NCI-H2107 treated with DMSO at 0.1 percent for 48 hours (cell line): ENCODE data around the gene TAF3.

ENCODE experiments used
- DNase-seq: peaks from one replicate; lab custom pipeline; 2025; ENCODE audit not compliant: unreplicated experiment; lab: John Stamatoyannopoulos, UW

The TAF3 gene

DNA sequence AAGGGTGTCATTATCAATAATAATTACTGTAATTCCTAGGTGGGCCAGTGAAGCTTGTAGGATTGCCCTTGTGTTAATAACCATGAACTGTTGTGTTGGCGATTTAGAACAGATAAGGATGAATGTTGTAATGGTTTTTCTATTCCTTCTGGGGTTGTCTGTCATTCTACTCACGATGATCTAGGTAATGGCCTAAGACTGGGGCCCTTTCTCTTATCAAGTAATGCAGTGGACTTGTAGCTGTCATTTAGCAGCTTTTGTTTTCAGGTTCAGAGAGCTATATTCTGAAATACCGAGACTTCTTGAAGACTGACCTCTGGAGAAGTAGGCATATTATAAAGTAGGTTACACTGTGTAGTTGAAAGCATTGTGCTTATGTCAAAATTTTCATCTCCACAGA is 110.2 kb downstream of the TAF3 start:
- DNase-seq: no peak

DNA sequence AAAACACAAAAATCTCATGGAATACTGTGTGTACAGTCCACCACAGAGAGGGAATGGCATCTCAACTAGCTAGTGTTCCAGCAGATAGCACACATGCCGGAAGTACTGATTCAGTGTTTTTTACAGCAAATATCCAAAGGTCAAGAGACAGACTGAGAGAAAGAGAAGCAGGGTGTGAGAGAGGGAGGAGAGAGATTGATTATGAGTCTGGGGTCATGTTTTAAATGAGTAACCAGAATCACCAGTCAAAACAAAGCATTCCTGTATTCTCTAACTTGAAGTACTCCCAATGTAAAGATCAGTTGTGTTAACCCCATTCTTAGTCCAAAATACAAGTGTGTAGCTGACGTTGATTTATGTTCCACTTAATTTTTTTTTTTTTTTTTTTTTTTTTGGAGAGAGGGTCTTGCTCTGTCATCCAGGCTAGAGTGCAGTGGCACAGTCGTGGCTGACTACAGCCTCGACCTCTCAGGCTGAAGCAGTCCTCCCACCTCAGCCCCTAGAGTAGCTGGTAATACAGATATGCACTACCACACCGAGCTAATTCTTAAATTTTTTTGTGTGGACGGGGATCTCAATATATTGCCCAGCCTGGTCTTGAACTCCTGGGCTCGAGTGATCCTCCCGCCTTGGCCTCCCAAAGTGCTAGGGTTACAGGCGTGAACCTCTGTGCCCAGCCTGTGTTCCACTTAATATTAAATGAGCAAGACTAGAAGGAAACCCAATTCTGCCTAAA is 114.2 kb downstream of the TAF3 start:
- DNase-seq: no peak

DNA sequence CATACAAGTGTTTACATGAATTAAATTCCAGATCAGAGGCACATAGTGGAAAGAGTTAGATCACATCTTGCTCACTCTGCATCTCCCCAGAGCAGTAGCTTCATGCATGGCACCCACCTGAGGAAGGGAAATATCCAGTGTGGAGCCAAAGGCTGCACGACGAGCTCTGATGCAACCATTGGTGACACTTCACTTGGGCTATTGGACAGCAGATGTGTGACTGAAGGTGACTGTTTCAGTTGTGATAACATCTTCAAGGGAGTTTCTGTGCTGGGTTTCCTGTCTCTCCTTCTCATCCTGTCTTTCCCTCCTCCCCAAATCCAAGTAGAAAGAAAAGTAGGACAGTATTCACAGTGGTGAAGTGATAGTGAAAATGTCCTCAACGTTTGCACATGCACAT is 115.0 kb downstream of the TAF3 start:
- DNase-seq: no peak

DNA sequence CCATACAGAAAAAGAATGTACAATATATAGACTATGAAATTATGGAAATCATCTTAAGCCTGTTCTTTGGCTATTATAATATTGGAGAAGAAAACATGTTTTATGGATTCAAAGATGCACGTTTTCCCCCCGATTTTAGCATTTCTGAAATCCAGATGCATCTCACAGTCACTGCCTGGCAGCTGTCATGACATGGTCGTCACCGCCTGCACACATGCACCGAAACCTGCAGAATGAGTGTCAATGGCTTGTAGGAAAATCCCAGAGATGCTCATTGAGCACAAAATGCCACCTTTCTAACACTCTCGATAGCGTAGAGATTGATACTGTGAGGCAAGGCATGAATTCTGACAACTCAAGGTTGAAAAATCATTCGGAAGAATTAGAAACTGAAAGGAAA is 115.5 kb downstream of the TAF3 start:
- no peak for DNase-seq

DNA sequence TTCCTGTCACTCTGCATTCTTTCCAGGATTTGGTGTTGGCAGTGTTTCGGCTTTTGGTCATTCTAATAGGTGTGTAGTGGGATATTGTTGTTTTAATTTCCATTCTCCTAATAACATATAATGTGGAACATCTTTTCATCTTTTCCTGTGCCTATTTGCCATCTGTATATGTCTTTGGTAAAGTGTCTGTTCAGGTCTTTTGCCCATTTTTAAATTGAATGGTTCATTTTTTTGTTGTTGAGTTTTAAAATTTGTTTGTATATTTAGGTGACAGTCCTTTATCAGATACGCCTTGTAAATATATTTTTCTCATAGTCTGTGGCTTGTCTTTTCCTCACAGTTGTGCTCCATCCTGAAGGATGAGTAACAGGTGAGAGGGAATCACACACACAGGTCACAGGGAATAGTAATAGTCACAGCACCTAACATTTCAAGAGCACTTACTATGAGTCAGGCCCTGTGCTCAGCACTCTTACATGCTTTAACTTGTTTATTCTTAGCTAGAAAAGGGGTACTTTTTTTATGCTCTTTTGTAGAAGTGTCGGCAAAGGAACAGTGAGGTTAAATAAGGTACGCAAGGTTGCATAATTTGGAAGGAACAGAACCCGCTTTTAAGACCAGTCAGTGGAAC is 119.1 kb downstream of the TAF3 start:
- DNase-seq: no peak

DNA sequence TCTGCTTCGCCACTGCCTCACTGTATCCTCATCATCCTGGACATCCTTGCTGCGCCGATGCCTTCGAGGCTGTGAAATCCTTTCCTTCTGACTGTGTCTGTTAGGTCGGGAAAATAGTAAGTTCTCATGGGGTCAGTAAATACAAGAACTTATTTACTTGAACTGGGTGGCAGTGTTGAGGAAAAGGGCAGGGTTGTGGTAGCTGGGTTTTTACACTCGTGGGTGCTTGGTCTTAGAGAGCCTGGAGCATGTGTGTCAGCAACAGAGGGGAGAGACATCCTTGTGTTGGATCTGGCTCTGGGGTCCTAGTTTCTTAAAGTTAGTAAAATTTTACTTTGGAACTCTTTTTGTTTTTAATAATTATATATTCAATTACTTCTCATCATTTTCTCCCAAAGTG is 123.3 kb downstream of the TAF3 start:
- no peak for DNase-seq

DNA sequence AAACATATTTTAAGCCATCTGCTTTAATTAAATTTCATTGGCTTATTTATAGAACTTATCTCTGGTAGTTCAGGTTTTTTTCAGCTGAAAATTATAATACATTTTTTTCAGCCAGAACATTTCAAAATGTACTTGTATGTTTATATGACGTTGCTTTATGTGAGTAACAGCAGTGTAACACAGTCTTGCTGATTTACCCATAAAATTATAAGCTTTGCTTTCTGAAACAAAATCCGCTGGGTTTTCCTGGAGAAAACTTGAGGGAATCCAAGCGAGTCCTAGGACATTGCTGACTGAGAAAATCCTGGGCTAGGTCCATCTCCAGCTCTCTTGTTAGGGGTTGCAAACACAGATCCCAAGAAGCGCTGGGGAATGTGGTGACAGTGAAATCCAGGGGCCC is 124.0 kb downstream of the TAF3 start:
- DNase-seq: no peak

DNA sequence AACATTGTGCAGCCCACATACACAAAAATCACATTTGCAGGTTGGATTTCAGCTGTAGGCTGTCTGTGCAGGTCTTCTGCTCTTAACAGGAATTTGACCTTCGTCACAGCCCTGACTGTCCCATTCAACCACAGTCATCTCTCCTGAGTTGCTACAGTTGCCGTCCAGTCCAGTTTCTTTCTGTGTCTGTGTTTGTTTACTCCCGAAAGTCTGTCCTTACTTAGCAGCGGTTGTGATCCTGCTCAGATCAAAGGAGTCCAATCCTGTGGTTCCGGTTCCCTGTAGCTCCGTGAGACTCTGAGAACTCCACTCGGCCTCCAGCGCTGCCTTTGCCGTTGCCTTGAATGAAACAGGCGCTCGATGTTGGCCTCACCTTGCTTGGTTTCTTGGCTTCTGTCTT is 124.6 kb downstream of the TAF3 start:
- no peak for DNase-seq

DNA sequence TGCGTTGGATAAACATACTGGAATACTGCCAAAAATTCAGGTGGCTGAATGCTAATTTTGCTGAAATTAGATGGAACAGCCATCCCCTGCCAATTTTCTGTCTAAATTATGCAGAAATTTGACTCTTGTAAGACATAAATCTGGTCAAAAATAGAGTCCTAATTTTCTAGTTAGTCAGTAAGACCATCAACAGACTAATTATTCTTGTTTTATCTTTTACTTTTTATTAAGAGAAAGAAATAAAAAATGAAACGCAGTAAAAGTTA is 125.8 kb downstream of the TAF3 start:
- no peak for DNase-seq

DNA sequence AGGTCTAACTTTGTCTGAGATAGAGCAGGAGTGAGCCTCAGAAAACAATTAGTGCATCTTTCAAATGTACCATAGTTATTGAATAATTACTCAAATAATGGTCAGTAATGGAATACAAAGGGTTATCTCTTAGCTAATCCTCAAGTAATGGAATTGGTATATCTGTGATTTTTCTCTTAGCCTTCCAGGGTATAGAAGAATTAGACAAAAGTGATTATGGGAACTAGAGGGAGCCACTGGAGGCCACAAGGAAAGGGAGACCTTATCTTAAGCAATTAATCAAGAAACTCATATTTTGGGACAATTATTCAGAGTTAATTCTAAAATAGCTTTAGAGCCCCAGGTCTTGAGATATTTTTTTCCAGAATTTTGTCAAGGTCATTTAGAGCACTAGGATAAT is 126.2 kb downstream of the TAF3 start:
- DNase-seq: no peak

DNA sequence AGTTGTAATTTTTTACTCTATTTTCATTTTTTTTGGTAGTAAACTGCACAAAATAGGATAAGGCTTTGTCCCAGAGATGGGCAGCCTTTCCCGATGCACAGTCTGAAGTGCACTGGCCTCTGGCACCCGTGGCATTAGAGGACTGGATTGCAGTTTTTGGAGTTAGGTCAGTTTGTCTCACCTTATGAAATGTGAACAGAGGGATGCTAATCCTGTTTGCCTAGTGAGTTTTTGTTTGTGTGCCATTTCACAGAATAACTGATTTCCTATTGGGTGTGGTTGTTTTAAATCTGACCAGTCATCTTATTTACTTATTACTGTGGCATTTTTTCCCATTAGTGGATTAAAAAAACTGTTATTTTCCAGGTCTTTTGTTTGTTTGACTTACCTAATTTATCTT is 126.7 kb downstream of the TAF3 start:
- no peak for DNase-seq

DNA sequence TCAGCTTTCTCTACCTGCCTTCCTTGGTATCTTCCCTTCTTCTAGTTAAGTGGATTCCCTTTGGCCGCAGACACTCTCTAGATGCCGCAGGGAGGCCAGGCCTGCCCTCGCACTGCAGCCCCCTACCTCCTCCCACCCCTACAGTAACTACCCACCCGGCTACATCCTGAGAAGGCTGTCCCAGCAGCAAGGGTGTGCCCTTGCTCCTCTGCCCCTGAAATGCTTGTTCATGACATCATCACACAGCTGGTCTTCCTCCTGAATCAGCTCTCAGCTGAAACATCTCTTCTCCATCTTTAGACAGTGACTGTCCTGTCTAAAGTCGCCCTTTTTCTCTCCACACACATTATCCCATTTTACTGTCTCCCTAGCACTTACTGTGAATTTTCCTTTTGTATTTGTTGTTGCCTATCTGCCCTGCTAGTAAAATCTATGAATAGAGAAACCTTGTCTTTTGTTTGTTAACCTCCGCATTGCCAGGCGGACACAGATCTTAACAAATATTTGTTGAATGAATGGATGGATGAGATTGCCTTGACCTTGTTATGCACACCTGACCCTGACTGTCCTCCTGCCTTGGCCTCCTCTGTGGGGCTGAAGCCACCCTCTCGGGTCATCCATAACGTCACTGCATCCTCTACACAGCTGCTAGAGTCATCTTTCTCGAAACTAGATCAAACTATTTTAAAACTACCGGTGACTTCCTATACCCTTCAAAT is 127.3 kb downstream of the TAF3 start:
- no peak for DNase-seq

DNA sequence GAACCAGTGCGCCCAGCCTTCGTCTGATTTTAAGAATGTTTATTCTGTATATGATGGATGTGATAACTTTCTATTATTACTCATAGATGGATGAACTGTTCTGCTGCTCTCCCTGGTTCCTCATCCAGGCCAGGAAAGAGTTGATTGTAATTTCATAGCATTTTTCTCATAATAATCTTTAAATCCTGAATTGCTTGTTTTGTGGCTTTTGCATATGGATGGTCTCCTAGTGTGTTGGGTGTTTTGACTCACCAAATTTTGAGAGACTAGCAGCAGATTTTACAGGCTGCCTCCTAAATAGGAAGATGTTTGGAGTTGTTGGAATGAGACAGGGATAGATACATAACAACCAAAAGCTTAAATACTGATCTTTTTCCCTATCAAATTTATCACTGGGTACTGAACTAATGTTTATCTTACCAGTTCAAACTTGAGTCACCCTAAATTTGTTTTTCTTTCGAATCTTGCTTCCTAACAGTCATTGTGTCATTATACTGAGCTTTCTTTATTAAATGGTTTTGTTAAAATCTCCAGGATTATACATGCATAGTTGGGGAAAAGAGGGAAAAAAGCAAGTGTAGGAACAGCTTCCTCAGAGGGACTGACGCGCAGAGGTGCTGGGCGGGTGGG is 130.2 kb downstream of the TAF3 start:
- DNase-seq: no peak

DNA sequence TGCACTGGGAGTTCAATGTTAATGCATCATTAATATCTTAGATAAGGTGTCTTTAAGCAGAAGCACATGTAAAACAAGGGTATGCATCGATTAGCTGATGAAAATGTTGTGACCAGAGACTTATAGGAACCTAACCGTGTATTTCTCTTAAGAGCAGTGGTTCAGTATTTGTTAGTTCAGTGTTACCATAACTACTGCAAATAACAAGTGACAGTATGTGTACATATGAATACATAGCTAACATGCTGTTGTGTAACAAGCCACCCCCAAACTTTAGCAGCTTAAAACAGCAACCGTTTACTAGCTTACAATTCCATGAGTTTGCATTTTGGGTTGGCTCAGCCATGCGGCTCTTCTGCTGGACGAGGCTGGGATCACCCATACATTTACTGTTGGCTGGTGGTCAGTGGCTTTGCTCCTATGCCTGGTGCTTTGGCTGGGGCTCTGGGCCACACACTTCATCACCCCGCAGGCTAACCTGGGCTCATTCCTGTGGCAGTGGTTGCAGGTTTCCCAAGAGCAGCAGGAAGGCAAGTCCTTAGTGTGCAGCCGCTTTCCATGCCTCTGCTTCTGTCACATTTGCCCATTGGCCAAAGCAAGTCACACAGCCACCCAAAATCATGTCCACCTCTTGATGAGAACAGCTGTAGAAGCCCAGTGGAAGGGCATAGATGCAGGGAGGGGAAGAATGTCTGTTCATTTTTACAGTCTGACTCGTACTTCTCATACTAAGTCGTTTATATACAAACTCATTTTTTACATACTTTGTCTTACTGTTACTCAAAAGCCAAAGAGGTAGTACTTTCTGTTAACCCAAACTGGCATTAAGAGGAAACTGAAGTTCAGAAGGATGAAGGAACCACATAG is 132.9 kb downstream of the TAF3 start:
- DNase-seq: no peak

DNA sequence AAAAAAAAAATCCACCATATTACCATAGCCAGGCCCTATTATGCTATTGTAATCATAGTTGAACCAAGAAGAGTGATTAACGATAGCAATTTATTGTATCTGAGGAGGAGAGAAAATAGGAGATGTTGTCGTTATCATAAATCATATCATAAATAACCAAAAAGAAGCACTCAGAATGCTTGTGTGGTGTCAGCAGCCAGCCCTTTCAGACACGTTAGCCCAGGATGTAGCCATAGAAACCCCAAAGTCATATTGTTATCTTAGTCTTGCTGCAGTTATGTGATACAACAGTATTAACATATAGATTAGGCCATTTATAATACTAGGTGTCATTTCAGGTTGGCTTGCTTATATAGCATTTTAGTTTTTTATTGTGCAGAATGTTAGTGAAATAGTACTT is 134.0 kb downstream of the TAF3 start:
- no peak for DNase-seq

DNA sequence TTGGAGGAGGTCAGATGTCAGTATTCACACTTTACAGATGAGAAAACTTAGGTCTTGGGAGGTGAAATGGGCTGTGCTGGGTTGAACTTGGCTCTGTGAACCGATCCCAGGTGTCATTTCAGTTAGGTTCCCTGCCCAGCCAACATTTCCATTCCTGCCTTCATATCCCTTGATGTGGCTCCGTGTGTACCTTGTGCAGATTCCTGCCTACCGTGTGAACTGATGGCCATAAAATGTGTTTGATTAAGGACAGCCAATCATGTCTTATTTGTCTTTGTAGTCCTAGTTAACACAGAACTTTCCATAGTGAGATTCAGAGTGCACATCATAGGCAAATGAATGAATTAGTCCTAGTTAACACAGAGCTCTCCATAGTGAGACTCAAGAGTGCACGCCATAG is 135.1 kb downstream of the TAF3 start:
- no peak for DNase-seq

DNA sequence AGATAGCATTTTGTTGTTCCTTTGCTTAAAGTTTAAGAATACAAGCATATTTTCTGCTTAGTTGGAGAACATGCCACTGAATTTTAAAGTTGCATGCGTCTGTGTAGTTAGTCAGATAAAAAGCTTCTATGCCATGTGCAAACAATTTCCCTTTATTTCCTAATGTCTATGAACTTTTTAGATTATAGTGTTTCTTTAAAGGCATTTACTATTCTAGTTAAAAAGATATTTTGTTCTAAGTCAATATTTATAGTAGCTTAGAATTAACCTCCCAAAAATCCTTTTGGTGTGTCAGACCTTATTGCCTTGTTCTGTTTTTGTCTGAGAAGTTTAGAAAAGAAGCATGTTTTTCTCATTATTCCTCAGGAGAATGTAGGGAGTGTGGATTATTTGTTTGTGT is 137.1 kb downstream of the TAF3 start:
- DNase-seq: no peak

DNA sequence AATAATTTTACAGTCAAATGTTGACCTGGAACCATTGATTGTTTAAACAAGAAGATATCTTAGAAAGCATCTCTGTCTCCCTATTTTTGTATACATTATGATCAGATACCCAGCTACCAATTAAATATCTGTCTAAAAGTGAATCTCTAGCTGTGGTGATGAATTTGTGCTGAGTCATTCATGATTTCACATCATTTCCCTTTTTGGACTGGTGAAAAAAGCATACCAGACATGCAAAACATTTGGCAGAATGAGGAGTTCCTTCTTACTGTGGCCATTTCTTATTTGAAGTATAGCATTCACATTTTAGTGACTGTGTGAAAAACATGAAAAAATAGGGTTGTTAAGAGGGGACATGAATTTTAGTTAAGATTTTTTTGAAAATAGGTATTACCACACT is 138.2 kb downstream of the TAF3 start:
- DNase-seq: no peak

DNA sequence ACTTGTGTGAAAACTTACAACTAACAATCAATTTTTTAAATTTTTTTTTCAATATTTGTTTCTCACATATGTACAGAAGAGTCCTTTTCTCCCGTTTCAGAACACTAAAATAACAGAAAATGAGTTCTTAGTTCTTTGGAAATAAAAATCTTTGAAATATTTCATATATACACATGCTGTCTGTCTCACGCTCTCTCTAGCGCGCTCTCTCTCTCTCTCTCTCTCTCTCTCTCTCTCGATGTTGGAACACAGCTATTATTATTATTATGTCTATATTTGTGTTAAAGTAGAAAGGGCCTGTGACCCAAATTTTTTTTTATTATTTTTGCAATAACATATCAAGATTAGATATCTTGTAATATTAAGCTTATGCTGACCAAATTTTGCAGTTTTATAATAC is 139.3 kb downstream of the TAF3 start:
- no peak for DNase-seq

DNA sequence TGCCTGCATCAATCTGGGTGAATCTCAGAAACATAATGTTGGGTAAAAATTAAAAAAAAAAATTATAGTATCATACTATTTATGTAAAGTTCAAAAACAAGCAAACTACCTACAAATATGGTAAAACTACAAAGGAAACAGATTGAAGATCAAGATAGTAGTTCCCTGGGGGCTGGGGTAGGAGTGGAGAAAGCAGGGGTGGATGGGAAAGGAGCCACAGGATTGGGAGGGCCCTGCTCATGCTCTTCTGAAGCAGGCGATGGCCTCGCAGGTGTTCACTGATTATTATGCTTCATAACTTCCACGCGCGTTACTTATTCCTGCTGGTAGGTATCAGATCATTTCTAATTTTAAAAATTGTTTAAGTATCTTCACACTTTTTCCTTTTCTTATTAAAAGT is 140.1 kb downstream of the TAF3 start:
- no peak for DNase-seq

DNA sequence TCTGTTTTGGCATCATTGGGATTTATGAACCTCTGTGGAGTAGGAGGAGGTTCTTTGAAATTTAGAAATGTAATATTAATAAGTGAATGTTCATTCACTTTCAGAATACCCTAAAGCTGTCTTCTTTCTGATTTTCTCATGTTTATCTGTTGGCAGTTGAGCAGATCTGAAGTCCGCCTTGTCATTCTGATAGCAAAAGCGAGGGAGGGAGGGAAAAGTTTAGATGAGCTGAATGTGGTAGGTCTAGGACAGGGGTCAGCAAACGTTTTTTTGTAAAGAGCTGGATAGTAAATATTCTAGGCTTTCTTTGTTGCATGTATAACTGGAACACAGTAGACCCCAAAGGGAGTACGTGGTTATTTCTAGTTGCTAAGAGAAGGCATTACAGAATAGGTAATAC is 141.8 kb downstream of the TAF3 start:
- no peak for DNase-seq
